GM19455 (cell line): Measurements from ENCODE around the gene DEPDC5.

ENCODE experiments used
- ATAC-seq: cut with Tn5 transposase; IDR thresholded peaks from one replicate; pipeline ENCODE4 v1.9.1; 2021; ENCODE audit not compliant: unreplicated experiment

Gene DEPDC5

DNA sequence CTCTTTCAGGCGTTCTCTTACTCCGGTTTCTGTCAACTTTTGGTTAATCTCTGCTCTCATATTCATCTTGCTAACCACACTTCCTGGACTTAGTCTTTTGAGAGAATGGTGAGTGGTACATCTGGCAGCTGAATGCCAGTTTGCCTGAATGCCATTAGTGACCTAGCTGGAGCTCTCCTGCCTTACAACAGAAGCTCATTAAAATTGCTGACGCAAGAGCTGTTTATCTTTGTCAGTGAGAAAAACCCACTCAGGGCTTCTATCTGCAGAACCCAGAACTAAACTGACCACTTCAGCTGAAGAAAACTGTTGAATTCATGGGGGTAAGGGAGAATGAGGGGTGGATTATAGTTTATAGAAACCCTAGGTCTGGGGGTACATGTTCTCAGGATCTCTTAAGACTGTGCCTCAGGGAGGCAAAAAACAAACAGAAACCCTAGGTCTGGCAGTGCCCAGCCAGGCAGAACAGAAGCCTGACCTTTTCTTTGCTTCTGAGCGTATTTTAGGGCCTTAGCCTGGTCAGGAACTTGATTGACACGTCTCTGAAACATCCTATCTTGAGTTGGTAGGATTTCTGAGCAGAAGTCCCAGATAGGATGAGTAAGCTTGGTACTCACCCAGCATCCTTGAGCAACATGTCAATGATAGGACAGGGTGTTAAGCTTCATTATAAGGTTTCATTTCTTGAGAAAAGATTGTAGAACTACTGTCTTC is 137.7 kb downstream of the DEPDC5 start:
- no peak for ATAC-seq

GRCh38 chr22:31892080-31892433 is 138.2 kb downstream of the DEPDC5 start:
- ATAC-seq: no peak

- ATAC-seq: no peak
Measured at GRCh38 chr22:31893460-31893859, 139.6 kb downstream of the DEPDC5 start.

GRCh38 chr22:31895411-31896123 is 141.7 kb downstream of the DEPDC5 start:
- ATAC-seq: no peak

GRCh38 chr22:31896472-31896871 is 142.7 kb downstream of the DEPDC5 start:
- no peak for ATAC-seq

DNA sequence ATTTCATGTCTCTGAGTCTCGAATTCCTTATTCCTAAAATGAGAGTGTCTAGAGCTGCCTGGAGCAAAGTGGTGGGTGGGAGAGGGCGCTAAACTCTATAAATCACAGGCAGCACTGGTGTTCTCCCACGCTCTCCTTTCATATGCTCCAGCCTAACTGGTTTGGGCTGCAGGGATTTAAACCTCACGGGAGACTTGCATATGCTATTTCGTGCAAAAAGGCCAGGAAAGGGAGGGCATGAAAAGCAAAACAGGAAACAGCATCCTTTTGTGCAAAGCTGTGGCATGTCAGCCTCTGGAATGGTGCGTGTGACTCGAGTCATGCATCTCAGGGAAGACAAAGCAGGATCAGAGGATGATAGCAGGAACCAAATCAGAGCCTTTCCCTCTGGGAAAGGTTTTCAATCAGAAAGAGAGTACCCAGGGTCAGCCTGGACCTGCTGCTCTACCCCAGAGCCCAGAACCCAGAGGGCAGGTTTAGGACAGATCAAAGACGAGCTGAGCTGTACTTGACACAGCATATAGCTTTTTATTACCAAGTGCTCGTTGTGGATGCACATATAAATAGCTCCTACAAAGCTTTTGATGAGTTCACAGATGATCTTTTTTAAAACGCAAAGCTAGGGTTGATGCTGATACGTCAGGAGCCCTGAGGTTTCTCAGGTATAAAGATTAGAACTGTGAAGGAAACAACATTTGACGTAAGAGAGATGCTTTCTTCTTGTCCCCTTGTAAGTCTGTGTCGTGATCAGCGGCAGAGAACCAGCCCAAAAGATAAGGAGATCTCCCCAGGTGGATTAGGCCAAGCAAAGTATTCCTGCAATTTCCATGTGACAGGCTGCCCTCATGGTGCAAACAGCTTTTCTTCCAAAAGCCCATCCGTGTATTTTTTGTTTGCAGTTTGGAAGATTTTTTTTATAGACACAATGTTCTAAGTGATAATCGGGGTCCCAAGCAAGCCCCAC is 144.3 kb downstream of the DEPDC5 start:
- ATAC-seq: no peak

DNA sequence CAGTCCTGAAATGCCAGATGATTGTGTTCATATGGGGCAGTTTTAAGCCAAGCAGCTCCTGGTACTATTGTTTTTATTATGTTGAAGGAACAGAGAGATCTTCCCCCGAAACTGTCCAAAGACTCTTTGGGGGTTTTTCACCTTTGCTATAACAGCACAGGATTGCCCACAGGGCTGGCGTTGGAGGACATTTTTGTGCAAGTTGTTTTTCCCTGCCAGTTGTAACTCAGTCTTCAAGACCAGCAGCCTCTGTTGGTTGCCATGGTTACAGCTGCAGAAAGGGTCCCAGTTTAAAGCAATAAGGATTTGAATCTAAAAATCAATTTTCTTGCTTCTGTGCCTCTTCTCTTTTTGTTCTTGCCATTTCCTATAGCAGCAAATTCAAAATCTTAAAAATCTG is 145.1 kb downstream of the DEPDC5 start:
- no peak for ATAC-seq

GRCh38 chr22:31899669-31900068 is 145.8 kb downstream of the DEPDC5 start:
- no peak for ATAC-seq

- no peak for ATAC-seq
Measured at GRCh38 chr22:31901388-31902137, 147.7 kb downstream of the DEPDC5 start.

DNA sequence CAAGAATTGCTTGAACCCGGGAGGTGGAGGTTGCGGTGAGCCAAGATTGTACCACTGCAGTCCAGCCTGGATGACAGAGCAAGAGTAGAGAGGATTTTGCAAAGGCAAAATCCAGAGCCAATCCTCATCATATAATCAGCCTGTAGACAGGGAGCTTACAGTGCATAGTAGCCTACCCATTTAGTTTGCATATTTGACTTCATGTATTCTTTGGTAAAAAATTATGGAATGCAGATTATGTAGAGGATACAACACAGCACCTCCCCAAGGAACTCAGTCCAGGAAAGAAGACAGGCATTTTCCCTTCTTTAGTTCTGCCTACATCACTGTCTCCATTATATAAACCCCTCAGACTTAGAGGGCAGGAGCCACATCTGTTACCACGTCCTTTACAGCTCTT is 150.8 kb downstream of the DEPDC5 start:
- ATAC-seq: no peak

DNA sequence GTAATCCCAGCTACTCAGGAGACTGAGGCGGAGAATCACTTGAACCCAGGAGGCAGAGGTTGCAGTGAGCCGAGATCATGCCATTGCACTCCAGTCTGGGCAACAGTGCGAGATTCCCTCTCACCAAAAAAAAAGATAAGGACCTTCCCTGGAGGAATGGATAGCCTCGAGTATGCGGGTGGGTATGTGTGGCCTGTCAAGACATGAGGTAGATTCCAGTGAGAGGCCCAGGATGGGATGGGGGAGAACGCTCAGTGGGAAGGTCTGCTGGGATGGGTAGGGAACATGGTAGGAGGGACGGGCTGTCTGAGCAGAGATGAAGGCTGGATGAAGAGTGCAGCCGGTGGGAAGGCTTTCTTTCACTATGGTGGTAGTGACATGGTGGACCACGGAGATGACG is 151.5 kb downstream of the DEPDC5 start:
- no peak for ATAC-seq

DNA sequence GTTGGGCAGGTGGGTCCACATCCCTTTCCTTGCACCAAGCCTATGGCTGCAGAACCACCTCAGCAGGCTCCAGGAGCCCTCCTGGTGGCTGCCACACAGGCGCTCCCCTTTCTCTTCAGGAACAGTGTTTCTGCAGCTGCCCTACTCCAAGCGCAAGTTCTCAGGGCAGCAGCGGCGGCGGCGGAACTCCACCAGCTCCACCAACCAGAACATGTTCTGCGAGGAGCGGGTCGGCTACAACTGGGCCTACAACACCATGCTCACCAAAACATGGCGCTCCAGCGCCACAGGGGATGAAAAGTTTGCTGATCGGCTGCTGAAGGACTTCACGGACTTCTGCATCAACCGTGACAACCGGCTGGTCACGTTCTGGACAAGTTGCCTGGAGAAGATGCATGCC is 152.3 kb downstream of the DEPDC5 start:
- no peak for ATAC-seq

- ATAC-seq: no peak
Measured at GRCh38 chr22:31906569-31906968, 152.8 kb downstream of the DEPDC5 start.

GRCh38 chr22:31909977-31910376 is 156.2 kb downstream of the DEPDC5 start:
- ATAC-seq: no peak

- ATAC-seq: no peak
Measured at GRCh38 chr22:31911565-31912406, 158.0 kb downstream of the DEPDC5 start.

DNA sequence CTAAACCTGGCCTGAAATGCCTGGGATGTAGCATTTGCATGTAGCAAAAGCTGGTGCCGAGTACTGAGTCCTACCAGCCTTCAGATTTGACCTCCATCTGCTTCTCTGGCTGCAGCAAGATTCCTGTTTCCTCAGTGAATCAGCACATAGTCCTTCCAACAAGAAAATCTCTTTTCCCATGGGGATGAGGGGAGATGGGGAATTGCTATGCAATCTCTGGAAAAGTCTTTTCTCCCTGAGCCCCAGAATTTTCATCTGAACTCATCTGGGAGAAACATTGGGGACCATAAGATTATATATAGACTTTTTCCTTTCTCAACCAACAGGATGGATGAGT is 158.6 kb downstream of the DEPDC5 start:
- ATAC-seq: no peak

DNA sequence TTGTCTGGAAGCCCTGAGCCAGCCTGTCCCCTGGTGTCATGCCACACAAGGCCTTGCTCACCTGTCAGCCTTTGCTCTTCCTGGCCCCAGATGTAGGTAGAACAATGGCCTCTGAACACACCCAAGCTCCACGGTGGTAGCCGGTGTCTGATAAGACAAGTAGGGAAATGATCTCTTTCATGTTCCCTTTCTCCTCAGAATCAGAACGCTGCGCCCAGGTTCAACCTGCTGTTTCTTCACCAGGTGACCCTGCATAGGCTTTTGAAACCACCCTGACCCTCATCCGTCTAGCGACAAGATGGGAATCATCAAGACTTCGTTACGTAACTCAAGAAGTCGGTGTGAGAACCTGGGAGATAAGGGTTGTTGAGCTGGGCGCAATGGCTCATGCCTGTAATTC is 161.8 kb downstream of the DEPDC5 start:
- ATAC-seq: no peak

DNA sequence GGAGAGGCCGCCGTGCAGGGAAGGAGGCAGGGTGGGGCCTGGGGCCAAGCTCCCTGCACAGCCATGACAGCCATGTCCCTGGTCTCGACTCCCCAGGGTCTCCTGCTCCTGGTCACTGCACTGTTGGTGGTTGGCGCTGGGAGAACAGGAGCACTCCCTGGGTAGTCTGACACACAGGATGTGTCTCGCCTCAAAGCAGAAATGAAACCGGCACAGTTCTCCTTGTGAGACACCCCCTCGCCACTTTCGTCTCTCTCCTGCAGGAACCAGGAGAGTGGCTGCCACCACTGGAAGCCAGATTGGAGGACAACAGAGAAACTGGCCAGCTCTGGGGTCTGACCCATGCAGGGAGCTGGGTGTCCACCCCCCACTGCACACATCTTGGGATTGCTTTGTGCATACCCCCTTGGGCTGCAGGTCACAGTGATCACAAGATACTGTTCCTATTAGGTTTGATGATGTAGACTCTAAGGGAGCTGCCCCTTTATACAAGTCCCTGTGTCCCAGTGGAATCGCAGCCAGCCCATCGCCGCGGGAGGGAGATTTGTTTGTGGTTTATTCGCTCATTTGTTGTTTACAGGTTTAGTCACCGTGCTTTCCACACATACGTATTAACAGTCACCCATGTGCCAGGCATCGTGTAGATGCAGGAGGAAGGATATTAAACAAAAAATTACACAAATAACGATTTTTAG is 163.6 kb downstream of the DEPDC5 start:
- ATAC-seq: no peak

GRCh38 chr22:31919730-31920129 is 165.9 kb downstream of the DEPDC5 start:
- no peak for ATAC-seq

GRCh38 chr22:31920306-31920705 is 166.5 kb downstream of the DEPDC5 start:
- ATAC-seq: no peak
